ENCODE measurements around the gene TH. TPM values are rescaled to one million over a fixed set of nuclear protein-coding genes. Genes with fewer than 3 reads are reported as not detected.

TH gene
- total and polyA plus RNA-seq, 2 donors (not counting 1 experiment from before 2014, with no cell fraction given) = not detected

DNA sequence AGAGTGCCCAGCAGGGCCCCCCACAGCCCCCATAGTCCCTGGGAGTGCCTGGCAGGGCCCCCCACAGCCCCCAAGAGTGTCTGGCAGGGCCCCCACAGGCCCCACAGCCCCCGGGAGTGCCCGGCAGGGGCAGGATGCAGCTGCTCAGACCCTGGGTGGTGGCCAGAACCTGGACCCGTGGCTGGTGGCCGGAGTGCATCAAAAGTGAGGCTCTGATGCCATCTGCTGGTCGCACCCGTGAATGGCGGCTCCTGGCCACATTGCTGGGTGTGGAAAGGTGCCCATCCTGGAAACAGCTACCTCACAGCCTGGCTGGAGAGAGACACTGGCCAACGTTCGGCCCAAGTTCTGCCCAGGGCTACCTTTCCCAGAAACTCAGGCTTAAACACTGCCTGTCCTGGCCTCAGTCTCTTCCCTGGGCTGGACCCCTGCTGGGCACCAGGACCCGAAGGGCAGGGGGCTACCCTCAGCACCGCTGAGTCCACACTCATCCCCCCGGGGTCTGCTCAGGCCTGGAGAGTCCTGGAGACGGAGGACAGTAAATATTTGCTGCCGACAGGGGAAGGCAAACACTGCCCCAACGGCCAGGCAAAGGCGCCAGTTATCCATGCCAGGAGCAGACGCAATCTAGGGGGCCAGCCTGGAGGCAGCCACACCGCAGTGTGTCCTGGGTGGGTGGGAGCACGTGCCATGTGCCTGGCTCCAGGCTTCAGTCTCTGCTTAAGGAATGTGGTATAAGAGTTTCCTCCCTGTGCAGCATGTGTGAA is 15.0 kb downstream of the TH start:
- no peak for ATAC-seq (ENCODE audit: low read depth)
- peak; percentile 49 for DNase-seq
- H3K27ac Mint-ChIP-seq = no peak overlapping the region

More for the DNA sequence above, 15.0 kb downstream of the TH start:
- Histone ChIP-seq H3K36me3 (replicated peaks in 1 of 2; ENCODE audit: control extremely low read depth in 1 of 2, control insufficient read depth in 1 of 2, extremely low read depth in 1 of 2, insufficient read depth in 2 of 2, low read length in 1 of 2) (no peaks in the 10 kb centered on the region), H3K79me2 (ENCODE audit: control insufficient read depth, insufficient read depth, low read length) (no peaks in the 10 kb centered on the region), H3K27ac (ENCODE audit: low read length in 2 of 2) (no peak overlapping the region), H3K9me3 (ENCODE audit: control extremely low read depth in 1 of 3, control insufficient read depth in 2 of 3, insufficient read depth in 1 of 3, low read length in 2 of 3) (no peaks in the 10 kb centered on the region), H3K4me1 (ENCODE audit: control insufficient read depth in 2 of 2, insufficient read depth in 2 of 2, low read length in 2 of 2) (peaks cover 3 to 5% of the 10 kb centered on the region in 2 donors), H3K27me3 (replicated peaks in 1 of 4; ENCODE audit: control extremely low read depth in 1 of 4, control insufficient read depth in 3 of 4, insufficient read depth in 4 of 4, low read length in 3 of 4) (peaks cover 0 to 5% (median 2%) of the 10 kb centered on the region in 4 experiments), H2AFZ (ENCODE audit: insufficient read depth, low read depth, low read length, poor library complexity, severe bottlenecking) (no peak overlapping the region), H4K20me1 (ENCODE audit: control insufficient read depth, insufficient read depth, low read length, poor library complexity, severe bottlenecking) (no peaks in the 10 kb centered on the region), H3K4me2 (replicated peaks; ENCODE audit: low read depth, low read length, poor library complexity, severe bottlenecking) (no peak overlapping the region), H3K9ac (ENCODE audit: low read length) (no peak overlapping the region), H3K4me3 (ENCODE audit: control extremely low read depth in 1 of 5, extremely low read depth in 1 of 5, insufficient read depth in 1 of 5, low read depth in 2 of 5, low read length in 4 of 5) (no peak overlapping the region)
- intact Hi-C loops (cut with micrococcal nuclease) = no loop called here
- Mint-ChIP-seq H3K27me3 (no peaks in the 10 kb centered on the region), H3K4me1 (peaks cover 4% of the 10 kb centered on the region), H3K9me3 (ENCODE audit: insufficient read depth) (no peaks in the 10 kb centered on the region), H3K4me3 (no peak overlapping the region)
- 38% methylated on average over 19 of the region's 19 CpGs for WGBS (ENCODE audit: insufficient coverage)
- ChIA-PET POLR2A (no interaction called here), CTCF (interaction anchor here (0.6 to 2.5 kb wide), 3 partner anchors 11 to 503 kb away, joined by 3 to 19 read pairs (median 10); no protein-coding TSS in a partner anchor)
- TF ChIP-seq EZH2 (IDR thresholded peaks at IDR 0.05; ENCODE audit: borderline replicate concordance, insufficient read depth, low read depth, low read length, poor library complexity, severe bottlenecking) = no peak
- peak; percentile 68 for TF ChIP-seq CTCF (IDR thresholded peaks at IDR 0.05)
